Tibial nerve (tissue), 3 donors: Measurements from ENCODE around the gene CELSR1.

Experiments used
- CTCF ChIP-seq, 5 experiments: fragments of 200-600 bp in 3 of 5; fragments of 450-650 bp in 2 of 5; sonication (generic) in 3 of 5; IDR thresholded peaks; one replicate each; pipeline ENCODE4 v1.5.1; 2016 to 2019; ENCODE audit warnings: antibody characterized with exemption in 5 of 5, mild to moderate bottlenecking in 3 of 5, moderate library complexity in 2 of 5
- POLR2A ChIP-seq, 2 donors: fragments of 450-650 bp; IDR thresholded peaks; one replicate each; pipeline ENCODE4 v1.6.1; 2017; ENCODE audit warnings: antibody characterized with exemption in 2 of 2, mild to moderate bottlenecking in 2 of 2, moderate library complexity in 2 of 2

GRCh38 chr22:46537946-46538813 is 760 bp upstream of the CELSR1 start:
- no peak for TF ChIP-seq POLR2A (IDR thresholded peaks at IDR 0.05)
- no peak for TF ChIP-seq CTCF (IDR thresholded peaks at IDR 0.05)
